GF-D8 (cell line): ENCODE measurements around the gene COPG2.

Experiments used
- DNase-seq: peaks from one replicate; lab custom pipeline; 2025; lab: John Stamatoyannopoulos, UW

Gene COPG2

GRCh38 chr7:130493275-130493873 lies 175.2 kb downstream of the COPG2 start:
- no peak for DNase-seq

- no peak for DNase-seq
Measured at GRCh38 chr7:130492523-130493274, 175.8 kb downstream of the COPG2 start.

- DNase-seq, result no peak
Measured at GRCh38 chr7:130491841-130492522, 176.6 kb downstream of the COPG2 start, which contains the start of gene MEST. MEST (plus strand) TSS chr7:130492085; CDS start chr7:130492314, 229 bp downstream.

DNA sequence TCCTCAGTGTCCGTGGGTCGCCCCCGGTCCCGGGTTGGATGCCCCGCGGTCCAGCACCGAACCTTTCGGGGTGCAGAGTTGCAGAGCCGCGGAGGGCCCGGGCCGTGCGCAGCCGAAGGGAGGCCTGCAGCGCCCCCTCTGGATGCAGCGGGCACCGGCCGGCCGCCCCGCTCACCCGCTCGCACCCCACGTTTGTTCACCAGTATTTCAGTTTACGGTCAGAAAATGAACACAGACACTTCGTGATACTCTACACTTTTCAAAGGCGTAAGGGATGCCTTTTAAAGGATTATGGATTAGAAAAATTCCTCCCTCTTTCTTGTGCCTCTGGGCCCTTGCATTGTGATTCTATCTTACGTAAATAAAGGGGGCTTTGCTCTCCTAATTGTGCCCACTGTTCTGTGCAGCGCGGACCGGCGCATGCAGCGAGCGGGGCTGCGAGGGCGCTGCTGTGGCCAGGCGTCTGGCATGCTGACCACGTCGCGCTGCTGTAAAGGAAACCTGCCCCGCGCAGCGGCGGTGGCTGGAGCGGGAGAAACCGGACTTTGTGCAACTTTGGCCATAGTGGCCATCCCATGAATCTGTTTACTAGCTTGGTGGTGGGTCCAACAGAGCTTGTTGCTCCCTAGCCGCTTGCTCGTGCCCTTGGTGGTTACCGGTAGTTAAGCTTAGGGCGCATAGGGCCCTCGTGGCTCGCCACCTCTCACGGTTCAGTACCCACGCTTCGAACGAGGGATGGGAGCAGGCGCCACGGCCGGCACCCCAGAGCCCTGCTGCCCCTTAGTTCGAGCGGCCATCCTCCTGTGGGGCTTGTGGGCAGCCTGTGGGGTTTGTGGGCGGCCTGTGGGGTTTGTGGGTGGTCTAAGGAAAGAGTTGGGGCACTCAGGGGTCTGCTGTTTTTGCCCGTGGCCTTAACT lies 177.4 kb downstream of the COPG2 start:
- DNase-seq, result no peak

DNA sequence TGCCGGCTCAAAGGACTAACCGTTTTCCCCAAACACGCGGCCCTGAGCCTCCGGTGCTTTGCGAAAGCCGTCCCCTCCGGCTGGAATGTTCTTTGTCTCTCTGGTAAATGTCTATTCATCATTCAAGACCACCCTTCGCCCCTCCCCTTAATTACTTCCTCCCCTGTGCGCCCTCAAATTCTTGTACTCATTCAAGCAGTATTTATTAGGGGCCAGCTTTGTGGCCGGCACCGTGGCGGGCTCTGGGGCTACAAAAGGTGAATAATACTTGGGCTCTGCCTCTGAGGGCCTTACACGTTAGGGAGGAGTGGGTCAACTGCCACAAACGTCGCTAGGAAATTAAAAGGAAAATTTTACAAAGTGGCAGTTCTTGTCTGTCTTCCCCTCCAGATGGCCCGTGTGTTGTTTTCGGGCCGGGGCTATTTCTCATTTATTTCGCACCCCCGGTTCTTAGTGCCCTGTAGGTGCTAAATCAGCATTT lies 178.2 kb downstream of the COPG2 start:
- DNase-seq, result no peak

- DNase-seq, result no peak
Measured at GRCh38 chr7:130489140-130489983, 179.2 kb downstream of the COPG2 start.

- DNase-seq, result no peak
Measured at GRCh38 chr7:130488392-130489139, 180.0 kb downstream of the COPG2 start.

DNA sequence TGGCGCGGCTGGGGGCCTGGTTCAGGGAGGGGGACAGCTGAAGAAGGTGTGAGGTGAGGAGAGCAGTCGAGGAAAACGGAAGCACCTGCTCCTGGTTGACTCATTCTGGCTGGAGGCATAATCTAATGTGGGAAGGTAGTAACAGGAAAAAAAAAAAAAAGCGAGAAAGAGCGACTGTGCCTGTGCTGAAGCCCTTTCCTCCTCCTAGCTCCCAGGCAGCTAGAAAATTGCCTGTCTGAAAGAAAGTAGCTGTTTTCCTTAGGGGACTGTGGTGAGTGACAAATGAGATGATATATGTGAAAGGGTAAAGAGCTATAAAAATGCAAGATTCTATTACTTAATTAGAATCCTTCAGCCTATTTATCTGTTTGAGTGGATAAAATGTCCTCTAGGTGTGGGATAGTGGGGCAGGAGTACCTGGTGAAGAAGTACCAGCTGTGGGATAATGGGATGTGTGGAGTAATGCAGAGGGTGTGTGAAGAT lies 181.6 kb downstream of the COPG2 start:
- DNase-seq, result peak; percentile 42

DNA sequence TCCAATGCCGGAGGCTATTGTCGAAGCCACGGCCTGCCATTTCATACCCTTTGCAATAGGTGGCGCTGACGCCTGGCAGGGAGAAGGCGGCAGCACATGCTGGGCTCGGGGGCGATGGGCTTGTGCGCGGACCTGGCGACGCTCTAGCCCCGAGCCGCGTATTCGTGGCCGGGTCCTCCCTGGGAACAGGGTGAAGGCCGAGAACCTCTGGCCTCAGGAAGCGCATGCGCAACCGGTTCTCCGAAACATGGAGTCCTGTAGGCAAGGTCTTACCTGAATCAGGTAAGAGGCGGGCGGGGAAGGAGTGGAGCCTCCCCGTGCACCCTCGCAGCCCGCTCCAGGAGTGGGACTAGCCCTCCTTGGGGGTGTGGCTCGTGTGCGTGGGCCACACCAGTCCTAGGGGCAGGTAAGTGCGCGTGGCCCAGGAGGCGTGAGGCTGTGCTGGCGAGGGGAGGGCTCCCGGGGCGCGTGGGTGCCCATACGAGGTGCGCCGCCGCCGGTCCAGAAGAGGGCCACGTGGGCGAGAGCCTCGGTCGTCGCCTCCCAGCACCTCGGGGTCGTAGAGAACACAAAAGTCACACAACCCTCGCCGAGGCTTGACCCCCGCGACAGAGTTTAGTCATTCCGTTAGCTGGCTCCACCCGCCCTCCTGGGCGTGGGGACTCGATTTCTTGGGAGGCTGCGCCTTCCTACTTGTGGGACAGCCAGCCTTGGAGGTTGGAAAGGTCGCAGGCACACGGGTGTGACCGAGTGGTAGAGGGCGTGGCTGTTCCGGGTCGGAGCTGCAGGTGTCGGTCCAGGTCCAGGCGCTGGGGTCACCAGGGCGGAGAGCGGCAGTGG lies 182.2 kb downstream of the COPG2 start:
- DNase-seq, result peak; percentile 82

DNA sequence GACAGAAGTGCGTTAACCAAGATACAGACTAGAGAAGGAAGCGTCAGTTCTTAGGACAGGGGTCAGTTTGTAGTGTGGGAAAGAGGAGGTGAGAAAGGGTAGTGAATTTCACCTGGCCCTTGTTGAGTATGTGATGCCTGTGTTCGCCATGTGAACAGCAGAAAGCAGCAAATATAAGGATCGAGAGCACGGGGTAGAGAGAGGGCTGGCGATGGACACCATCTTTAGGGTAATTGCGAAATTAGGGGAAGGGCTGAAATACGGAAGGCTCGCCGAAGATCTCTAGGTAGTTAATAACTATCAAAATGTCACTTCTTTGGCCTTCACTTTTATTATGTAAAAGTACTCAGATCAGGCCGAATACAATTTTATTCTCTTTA lies 182.8 kb downstream of the COPG2 start:
- DNase-seq, result no peak

DNA sequence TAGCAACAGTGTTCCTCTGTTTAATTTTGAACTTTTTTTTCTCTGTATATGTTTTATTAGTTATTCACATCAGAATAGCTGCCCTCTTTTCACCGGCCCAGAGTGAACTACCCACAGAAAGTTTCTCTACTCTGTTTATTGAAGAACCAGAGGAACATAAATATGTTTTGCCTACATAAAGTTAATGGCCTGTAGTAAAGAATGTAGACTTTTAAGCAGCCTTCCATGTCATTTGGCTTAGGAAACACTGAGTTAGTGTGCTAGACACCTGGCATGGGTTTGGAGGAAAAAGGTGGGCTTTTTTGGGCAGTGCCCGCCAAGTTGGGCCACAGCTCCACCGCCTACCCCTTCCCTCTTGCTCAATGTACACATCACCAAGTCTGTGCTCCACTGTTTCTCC lies 185.5 kb downstream of the COPG2 start:
- no peak for DNase-seq

DNA sequence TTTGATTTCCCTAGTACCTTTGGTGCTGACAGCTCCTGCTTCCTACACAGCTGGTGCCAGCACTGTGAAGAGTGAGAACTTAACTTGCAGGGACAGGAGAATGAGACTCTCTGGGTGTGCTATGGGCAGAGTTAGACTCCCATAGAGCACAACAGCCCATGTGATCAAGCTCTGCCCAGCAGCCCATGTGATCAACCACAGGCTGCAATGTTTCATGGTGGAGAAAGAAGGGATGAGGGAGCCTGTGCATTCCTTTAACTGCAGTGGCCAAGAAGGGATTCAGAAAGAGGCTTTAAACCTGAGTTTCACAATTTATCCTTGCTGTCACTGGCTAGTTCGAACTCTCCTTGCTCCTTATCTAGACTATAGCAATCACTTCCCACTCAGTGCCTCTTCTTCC lies 186.7 kb downstream of the COPG2 start:
- DNase-seq, result no peak

DNA sequence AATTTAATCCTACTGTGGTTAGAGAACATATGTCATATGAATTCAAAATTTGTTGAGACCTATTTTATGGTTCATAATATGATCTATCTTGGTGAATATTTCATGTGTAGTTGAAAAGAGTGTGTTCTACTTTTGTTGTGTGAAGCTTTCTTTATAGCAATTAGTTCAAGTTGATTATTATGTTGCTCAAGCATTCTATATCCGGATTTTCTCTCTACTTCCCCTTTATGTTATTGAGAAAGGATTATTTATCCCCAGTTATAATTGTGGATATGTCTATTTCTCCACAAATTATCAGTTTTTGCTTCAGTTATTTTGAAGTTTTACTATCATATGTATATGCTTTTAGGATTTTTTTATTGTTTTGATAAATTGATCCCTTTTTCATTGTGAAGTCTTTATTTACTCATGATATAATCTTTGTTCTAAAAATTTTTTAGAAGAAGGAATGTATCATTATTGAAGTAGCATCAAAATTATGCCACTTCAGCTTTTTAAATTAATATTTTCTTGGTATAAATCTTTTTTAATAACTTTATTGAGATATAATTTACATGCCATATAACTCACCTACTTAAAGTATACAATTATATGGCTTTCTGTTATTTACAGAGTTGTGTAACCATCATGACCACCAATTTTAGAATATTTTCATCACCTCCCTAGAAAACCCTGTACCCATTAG lies 188.7 kb downstream of the COPG2 start:
- DNase-seq, result peak; percentile 0

DNA sequence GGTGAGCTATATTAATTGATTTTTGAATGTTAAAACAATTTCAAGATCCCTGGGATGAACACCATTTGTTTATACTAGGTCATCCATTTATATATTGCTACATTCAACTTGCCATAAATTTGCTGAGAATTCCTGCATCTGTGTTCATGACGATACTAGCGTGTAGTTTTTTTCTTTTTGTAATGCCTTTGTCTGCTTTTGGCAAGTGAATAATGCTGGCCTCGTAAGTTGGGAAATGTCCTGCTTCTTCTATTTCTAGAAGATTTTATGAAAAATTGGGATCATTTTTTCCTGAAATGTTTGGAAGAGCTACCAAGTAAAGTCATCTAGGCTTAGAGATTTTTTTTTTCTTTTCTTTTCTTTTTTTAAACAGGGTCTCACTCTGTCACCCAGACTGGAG lies 189.6 kb downstream of the COPG2 start:
- DNase-seq, result no peak

DNA sequence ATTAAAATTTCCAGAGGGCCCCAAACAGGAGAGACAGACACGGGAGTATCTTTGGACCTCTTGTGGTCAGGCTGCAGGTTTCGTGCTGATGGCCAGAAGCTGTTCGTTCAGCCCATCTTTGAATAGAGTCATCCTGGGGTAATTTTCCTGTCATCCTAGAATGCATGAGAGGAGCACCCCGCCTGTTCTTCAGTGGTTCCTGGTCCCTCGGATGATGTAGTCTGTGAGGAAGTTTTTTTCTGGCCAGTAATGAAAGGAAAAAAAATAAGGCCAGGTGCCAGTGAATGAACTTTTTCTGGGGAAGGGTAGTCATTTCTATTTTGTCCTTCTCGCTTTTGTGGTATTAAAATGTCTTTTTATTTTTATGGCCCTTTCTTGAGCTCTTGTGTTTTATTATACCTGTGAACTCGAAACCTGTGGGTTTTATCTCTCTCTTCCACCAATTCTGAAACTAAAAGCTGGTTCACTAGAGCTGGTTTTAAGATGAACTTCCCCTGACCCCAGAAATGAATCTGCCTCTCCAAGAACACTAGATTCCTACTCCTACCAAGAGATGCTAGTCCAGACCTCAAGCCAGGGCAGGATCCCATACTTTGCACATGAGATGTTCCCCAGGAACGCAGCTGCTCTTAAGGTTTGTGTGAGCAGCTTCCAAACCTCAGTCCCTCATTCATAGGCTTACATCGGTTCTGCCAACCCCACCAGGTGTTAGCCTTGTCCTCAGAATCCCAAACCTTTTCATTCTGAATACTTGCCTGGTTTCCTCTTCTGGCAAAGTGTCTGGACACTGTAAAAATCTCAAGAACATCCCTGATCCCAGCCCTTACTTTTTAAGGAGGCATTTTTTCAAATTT lies 192.0 kb downstream of the COPG2 start:
- no peak for DNase-seq

GRCh38 chr7:130475776-130476175 lies 192.8 kb downstream of the COPG2 start:
- no peak for DNase-seq

GRCh38 chr7:130473876-130474275 lies 194.7 kb downstream of the COPG2 start:
- no peak for DNase-seq

DNA sequence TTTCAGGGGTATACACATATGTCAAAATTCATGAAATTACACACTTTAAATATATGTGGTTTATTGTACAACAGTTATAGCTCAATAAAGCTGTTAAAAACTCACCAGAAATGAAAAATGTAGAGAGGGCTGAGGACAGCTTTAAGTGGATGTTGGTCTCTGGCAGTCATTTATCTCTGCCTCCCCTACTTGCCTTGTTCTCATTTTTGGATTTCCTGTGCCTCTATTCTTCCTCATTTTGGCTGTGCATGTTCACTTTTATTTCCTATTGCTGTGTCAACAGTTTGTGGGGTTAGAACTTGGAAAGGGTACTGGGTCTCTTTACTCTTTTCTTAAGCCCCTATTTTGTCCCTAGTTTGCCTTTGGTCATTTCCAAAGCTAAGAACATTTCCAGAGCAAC lies 195.3 kb downstream of the COPG2 start:
- peak; percentile 64 for DNase-seq
